Esophagus squamous epithelium (tissue), 4 donors: Measurements from ENCODE around the gene LRP1.

Experiments
- POLR2A ChIP-seq, 4 donors: fragments of 450-650 bp; IDR thresholded peaks; one replicate each; pipeline ENCODE4 v1.6.1; 2017; ENCODE audit warnings: antibody characterized with exemption in 4 of 4, mild to moderate bottlenecking in 4 of 4, moderate library complexity in 3 of 4
- TF ChIP-seq, protein P1 (sequence below), 6 experiments: fragments of 450-650 bp in 4 of 6; fragments of 200-600 bp in 2 of 6; sonication (generic) in 2 of 6; IDR thresholded peaks; one replicate each; pipeline ENCODE4 v1.5.1; 2016 to 2019; ENCODE audit warnings: antibody characterized with exemption in 6 of 6, mild to moderate bottlenecking in 4 of 6, moderate library complexity in 4 of 6

DNA sequence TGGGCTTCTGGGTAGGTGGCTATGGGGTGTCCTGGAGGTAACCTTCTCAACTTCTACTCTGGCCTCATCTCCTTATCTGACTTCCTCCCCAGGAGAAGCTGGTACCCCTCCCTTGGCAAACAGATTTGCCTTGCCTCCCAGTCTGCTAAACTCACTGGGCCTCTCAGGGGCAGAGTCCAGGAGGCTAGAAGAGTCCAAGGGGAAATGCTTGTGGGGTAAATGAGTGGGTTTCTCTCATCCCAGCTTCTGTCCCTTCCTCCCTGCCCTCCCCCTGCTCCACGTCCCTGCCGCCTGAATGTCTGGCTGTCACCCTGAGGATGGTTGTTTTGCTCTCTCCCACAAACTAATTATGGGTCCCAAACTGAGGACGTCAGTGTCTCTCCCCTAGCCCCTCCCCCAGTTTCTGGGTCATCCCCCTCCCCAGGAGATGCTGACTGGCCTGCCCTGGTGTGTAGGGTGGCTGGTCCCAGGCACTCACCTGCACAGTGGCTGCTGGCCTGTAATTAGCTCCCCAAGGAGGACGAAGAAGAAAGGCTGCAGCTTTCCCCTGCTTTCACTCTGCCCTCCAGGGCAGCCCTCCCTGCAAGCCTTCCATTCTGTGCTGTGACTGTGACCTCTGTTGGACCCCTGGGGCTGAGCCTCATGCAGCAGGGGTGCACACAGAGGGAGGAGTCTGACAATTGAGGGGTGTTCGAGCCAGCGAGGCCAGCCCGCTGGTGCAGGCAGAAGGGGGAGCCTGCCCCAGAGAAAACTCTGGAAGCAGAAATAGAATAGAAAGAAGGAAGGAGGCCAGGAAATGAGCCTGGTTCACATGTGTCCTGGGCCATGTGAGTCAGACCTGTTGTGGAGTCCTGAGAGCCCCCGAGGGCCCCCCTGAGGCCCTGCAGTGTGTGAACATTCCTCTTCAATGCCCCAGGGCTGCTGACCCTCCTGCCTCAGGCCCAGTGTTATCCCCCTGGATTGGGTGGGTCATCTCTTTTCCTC lies 19.0 kb downstream of the LRP1 start, which contains the start of gene LRP1-AS:
- TF ChIP-seq, protein P1, sequence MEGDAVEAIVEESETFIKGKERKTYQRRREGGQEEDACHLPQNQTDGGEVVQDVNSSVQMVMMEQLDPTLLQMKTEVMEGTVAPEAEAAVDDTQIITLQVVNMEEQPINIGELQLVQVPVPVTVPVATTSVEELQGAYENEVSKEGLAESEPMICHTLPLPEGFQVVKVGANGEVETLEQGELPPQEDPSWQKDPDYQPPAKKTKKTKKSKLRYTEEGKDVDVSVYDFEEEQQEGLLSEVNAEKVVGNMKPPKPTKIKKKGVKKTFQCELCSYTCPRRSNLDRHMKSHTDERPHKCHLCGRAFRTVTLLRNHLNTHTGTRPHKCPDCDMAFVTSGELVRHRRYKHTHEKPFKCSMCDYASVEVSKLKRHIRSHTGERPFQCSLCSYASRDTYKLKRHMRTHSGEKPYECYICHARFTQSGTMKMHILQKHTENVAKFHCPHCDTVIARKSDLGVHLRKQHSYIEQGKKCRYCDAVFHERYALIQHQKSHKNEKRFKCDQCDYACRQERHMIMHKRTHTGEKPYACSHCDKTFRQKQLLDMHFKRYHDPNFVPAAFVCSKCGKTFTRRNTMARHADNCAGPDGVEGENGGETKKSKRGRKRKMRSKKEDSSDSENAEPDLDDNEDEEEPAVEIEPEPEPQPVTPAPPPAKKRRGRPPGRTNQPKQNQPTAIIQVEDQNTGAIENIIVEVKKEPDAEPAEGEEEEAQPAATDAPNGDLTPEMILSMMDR (IDR thresholded peaks at IDR 0.05) = no peak
- no peak for TF ChIP-seq POLR2A (IDR thresholded peaks at IDR 0.05)
